HCT116 (cell line): ENCODE data around the gene ACKR3. TPM values are rescaled to one million over a fixed set of nuclear protein-coding genes. Genes with fewer than 3 reads are reported as not detected.

ENCODE experiments used
- ATAC-seq: fragments of 200-7000 bp; cut with Tn5 transposase; 2 replicates; pipeline ENCODE4 v1.9.1; 2020; ENCODE audit warnings: mild to moderate bottlenecking, moderate library complexity
- BruUV-seq: library from RNA; stranded (reverse); fragments of 400-500 nt; replicated peaks from 2 replicates; lab custom pipeline; 2021; lab: Mats Ljungman, UMichigan
- CTCF ChIA-PET: fragments of 300-600 bp; sonication (Branson Sonifier 250); formaldehyde crosslinking; loops from one replicate; lab custom pipeline; 2021; ENCODE audit warnings: antibody characterized with exemption; lab: Charles Lee
- POLR2A ChIA-PET: fragments of 300-600, 350-600 bp; sonication (Branson Sonifier 250); formaldehyde crosslinking; loops from one replicate; lab custom pipeline; 2021; ENCODE audit warnings: antibody characterized with exemption; lab: Charles Lee
- RAD21 ChIA-PET, 2 experiments: fragments of 300-600 bp; sonication (Branson Sonifier 250); formaldehyde crosslinking; loops; one replicate each; lab custom pipeline; 2023; ENCODE audit warnings: low total read pairs in 2 of 2; ENCODE audit not compliant: uncharacterized antibody in 2 of 2, unreplicated experiment in 2 of 2, low non-redundant PET in 1 of 2; lab: Charles Lee
- DNase-seq: peaks from one replicate; pipeline ENCODE4 v3.0.0-alpha.2; 2010; ENCODE audit warnings: low read depth, low spot score
- H2AFZ ChIP-seq: fragments of 200-600 bp; shearing (Covaris generic), sonication (generic); 2 replicates; pipeline ENCODE4 v1.6.1; 2017; ENCODE audit warnings: low read depth, mixed run types, mixed read lengths, antibody characterized with exemption, low read length; ENCODE audit not compliant: poor library complexity, severe bottlenecking
- H3K27ac ChIP-seq: 2 replicates; pipeline ENCODE4 v1.5.1; 2012; ENCODE audit warnings: low read depth, low read length
- H3K27me3 ChIP-seq: fragments of 200-600 bp; sonication (generic); 2 replicates; pipeline ENCODE4 v1.6.1; 2016; ENCODE audit warnings: mixed run types, low read length, mixed read lengths; ENCODE audit not compliant: insufficient read depth
- H3K36me3 ChIP-seq, 2 experiments: fragments of 200-500 bp in 1 of 2; fragments of 200-600 bp in 1 of 2; sonication (Bioruptor generic) in 1 of 2; sonication (generic) in 1 of 2; 2 replicates each; pipeline versions ENCODE4 v1.5.1 to v1.6.1; 2014 to 2016; ENCODE audit warnings: low read length in 2 of 2, inconsistent platforms in 1 of 2, mixed read lengths in 1 of 2, mixed run types in 1 of 2; ENCODE audit not compliant: insufficient read depth in 2 of 2, control insufficient read depth in 1 of 2
- H3K4me1 ChIP-seq, 2 experiments: fragments of 200-600 bp in 1 of 2; sonication (generic) in 1 of 2; 2 replicates each; pipeline versions ENCODE4 v1.5.1 to v1.6.1; 2012 to 2017; ENCODE audit warnings: low read length in 2 of 2, inconsistent platforms in 1 of 2, mild to moderate bottlenecking in 1 of 2, mixed read lengths in 1 of 2, mixed run types in 1 of 2, moderate library complexity in 1 of 2; ENCODE audit not compliant: insufficient read depth in 2 of 2, control insufficient read depth in 1 of 2
- H3K4me2 ChIP-seq: fragments of 200-600 bp; sonication (generic); 2 replicates; pipeline ENCODE4 v1.6.1; 2017; ENCODE audit warnings: mixed run types, low read length, mixed read lengths
- H3K4me3 ChIP-seq, 2 experiments: fragments of 200-600 bp in 1 of 2; sonication (generic) in 1 of 2; replicated peaks in 1 of 2; 2 replicates each; pipeline ENCODE4 v1.5.1; 2011 to 2016; ENCODE audit warnings: low read length in 2 of 2, control low read depth in 1 of 2, low read depth in 1 of 2, mild to moderate bottlenecking in 1 of 2, mixed read lengths in 1 of 2, mixed run types in 1 of 2
- H3K79me2 ChIP-seq: fragments of 200-600 bp; sonication (generic); 2 replicates; pipeline ENCODE4 v1.6.1; 2017; ENCODE audit warnings: mild to moderate bottlenecking, mixed run types, low read length, moderate library complexity, mixed read lengths; ENCODE audit not compliant: insufficient read depth
- H3K9ac ChIP-seq: fragments of 200-600 bp; sonication (generic); 2 replicates; pipeline ENCODE4 v1.6.1; 2016; ENCODE audit warnings: low read length, mixed read lengths
- H3K9me2 ChIP-seq: fragments of 200-600 bp; sonication (generic), shearing (Covaris generic); 2 replicates; pipeline ENCODE4 v1.6.1; 2017; ENCODE audit warnings: mixed run types, mild to moderate bottlenecking, moderate library complexity; ENCODE audit not compliant: insufficient read depth
- H3K9me3 ChIP-seq, 2 experiments: fragments of 200-500 bp in 1 of 2; fragments of 200-600 bp in 1 of 2; sonication (Bioruptor generic) in 1 of 2; sonication (generic) in 1 of 2; 2 replicates each; pipeline ENCODE4 v1.6.1; 2014 to 2017; ENCODE audit warnings: low read length in 2 of 2, mixed read lengths in 2 of 2, inconsistent platforms in 1 of 2, low read depth in 1 of 2, mild to moderate bottlenecking in 1 of 2, mixed run types in 1 of 2, moderate library complexity in 1 of 2; ENCODE audit not compliant: control insufficient read depth in 1 of 2, insufficient read depth in 1 of 2
- H4K20me1 ChIP-seq: fragments of 200-600 bp; sonication (generic), shearing (Covaris generic); 2 replicates; pipeline ENCODE4 v1.6.1; 2017; ENCODE audit warnings: mixed run types, mild to moderate bottlenecking, moderate library complexity; ENCODE audit not compliant: insufficient read depth
- ATF3 ChIP-seq: IDR thresholded peaks from 2 replicates; pipeline ENCODE4 v1.6.1; 2012
- CBX3 ChIP-seq: IDR thresholded peaks from 2 replicates; pipeline ENCODE4 v1.6.1; 2012; ENCODE audit warnings: low read depth
- CEBPB ChIP-seq: IDR thresholded peaks from 2 replicates; pipeline ENCODE4 v1.6.1; 2012; ENCODE audit warnings: low read depth
- EGR1 ChIP-seq: IDR thresholded peaks from 2 replicates; pipeline ENCODE4 v1.6.1; 2012; ENCODE audit warnings: low read depth
- ELF1 ChIP-seq: IDR thresholded peaks from 2 replicates; pipeline ENCODE4 v1.6.1; 2012; ENCODE audit warnings: low read depth, borderline replicate concordance
- EZH2 ChIP-seq: fragments of 200-600 bp; sonication (generic); IDR thresholded peaks from 2 replicates; pipeline ENCODE4 v1.6.1; 2017; ENCODE audit warnings: antibody characterized with exemption, mixed run types
- EZH2phosphoT487 ChIP-seq: fragments of 200-600 bp; IDR thresholded peaks from 2 replicates; pipeline ENCODE4 v1.6.1; 2018; ENCODE audit warnings: antibody characterized with exemption, borderline replicate concordance
- FOSL1 ChIP-seq: IDR thresholded peaks from 2 replicates; pipeline ENCODE4 v1.6.1; 2012; ENCODE audit warnings: low read depth
- JUND ChIP-seq: IDR thresholded peaks from 2 replicates; pipeline ENCODE4 v1.6.1; 2012
- MAX ChIP-seq: IDR thresholded peaks from 2 replicates; pipeline ENCODE4 v1.6.1; 2012
- POLR2A ChIP-seq: IDR thresholded peaks from 2 replicates; pipeline ENCODE4 v1.7.0; 2011; ENCODE audit warnings: borderline replicate concordance; ENCODE audit not compliant: insufficient read depth, insufficient read length; ENCODE audit errors: extremely low read depth
- POLR2AphosphoS5 ChIP-seq: IDR thresholded peaks from 2 replicates; pipeline ENCODE4 v1.6.1; 2011; ENCODE audit warnings: mild to moderate bottlenecking, low read depth, low read length, moderate library complexity
- RAD21 ChIP-seq: IDR thresholded peaks from 2 replicates; pipeline ENCODE4 v1.6.1; 2012; ENCODE audit warnings: low read depth, mild to moderate bottlenecking
- SIN3A ChIP-seq: IDR thresholded peaks from 2 replicates; pipeline ENCODE4 v1.6.1; 2012; ENCODE audit warnings: low read depth
- SP1 ChIP-seq: IDR thresholded peaks from 2 replicates; pipeline ENCODE4 v1.6.1; 2012; ENCODE audit warnings: low read depth
- SRF ChIP-seq: IDR thresholded peaks from 2 replicates; pipeline ENCODE4 v1.6.1; 2012; ENCODE audit warnings: low read depth
- TCF7L2 ChIP-seq: IDR thresholded peaks from 2 replicates; pipeline ENCODE4 v1.7.0; 2011; ENCODE audit warnings: borderline replicate concordance, inconsistent platforms; ENCODE audit not compliant: insufficient read depth, insufficient read length; ENCODE audit errors: extremely low read depth
- YY1 ChIP-seq: IDR thresholded peaks from 2 replicates; pipeline ENCODE4 v1.6.1; 2011; ENCODE audit warnings: low read length, low read depth, moderate library complexity, mild to moderate bottlenecking; ENCODE audit not compliant: insufficient replicate concordance; ENCODE audit errors: extremely low read depth
- ZBTB33 ChIP-seq: IDR thresholded peaks from 2 replicates; pipeline ENCODE4 v1.6.1; 2011; ENCODE audit warnings: mild to moderate bottlenecking, low read length, moderate library complexity; ENCODE audit not compliant: insufficient replicate concordance; ENCODE audit errors: extremely low read depth
- intact Hi-C: fragments of 100-400 bp; cut with micrococcal nuclease; formaldehyde crosslinking; loops from 2 replicates; pipeline ENCODE4 v1.10.0; 2022
- total RNA-seq: library from RNA; stranded (reverse); gene quantifications from one replicate; pipeline ENCODE4 v1.2.1, GENCODE V29; 2021; ENCODE audit not compliant: unreplicated experiment

ACKR3 gene
- total RNA-seq, 1 experiment from 2014 or later: 0.20 TPM

- DNase-seq: no peak
- no peaks in the 10 kb centered on the region for H3K36me3 ChIP-seq
- ChIA-PET CTCF (no interaction called here), POLR2A (no interaction called here), RAD21 (no interaction called here)
- no peaks in the 10 kb centered on the region for H3K79me2 ChIP-seq
- no peaks in the 10 kb centered on the region for H3K9me3 ChIP-seq
- ATAC-seq: no peak
- H3K27ac ChIP-seq: no peak overlapping the region
- H3K9ac ChIP-seq: no peak overlapping the region
- no TSS peak for BruUV-seq
- TF ChIP-seq SRF: no peak
- TF ChIP-seq SP1: no peak
- no peak for TF ChIP-seq JUND
- TF ChIP-seq EZH2phosphoT487: no peak
- TF ChIP-seq ZBTB33: no peak
- no peak overlapping the region for H2AFZ ChIP-seq
- intact Hi-C loops: no loop called here
- peaks cover 36% of the 10 kb centered on the region for H3K27me3 ChIP-seq
- no peaks in the 10 kb centered on the region for H4K20me1 ChIP-seq
- no peaks in the 10 kb centered on the region for H3K4me1 ChIP-seq
- H3K4me3 ChIP-seq: no peak overlapping the region
- H3K9me2 ChIP-seq: no peaks in the 10 kb centered on the region
- H3K4me2 ChIP-seq: no peak overlapping the region
Observed at GRCh38 chr2:236625156-236625690, 55.6 kb downstream of the ACKR3 start.

- POLR2A ChIA-PET: no interaction called here
- Histone ChIP-seq H3K4me2 (no peak overlapping the region), H3K79me2 (no peaks in the 10 kb centered on the region), H3K4me1 (no peaks in the 10 kb centered on the region), H2AFZ (no peak overlapping the region), H4K20me1 (no peaks in the 10 kb centered on the region), H3K36me3 (no peaks in the 10 kb centered on the region), H3K27me3 (peaks cover 30% of the 10 kb centered on the region), H3K9me3 (no peaks in the 10 kb centered on the region), H3K27ac (no peak overlapping the region), H3K9me2 (no peaks in the 10 kb centered on the region), H3K4me3 (no peak overlapping the region), H3K9ac (no peak overlapping the region)
- peak; percentile 52 for ATAC-seq
- CTCF ChIA-PET: no interaction called here
- RAD21 ChIA-PET: no interaction called here
- DNase-seq: no peak
- no TSS peak for BruUV-seq
- intact Hi-C loops: no loop called here
- TF ChIP-seq SRF (no peak), RAD21 (no peak), ATF3 (no peak), JUND (no peak), MAX (no peak), EGR1 (no peak), EZH2 (no peak), CEBPB (no peak), ELF1 (no peak), YY1 (no peak), TCF7L2 (no peak), POLR2AphosphoS5 (no peak), POLR2A (no peak), SIN3A (no peak), FOSL1 (no peak), CBX3 (no peak)
Observed at GRCh38 chr2:236626391-236627150, 56.9 kb downstream of the ACKR3 start.
